ENCODE measurements around the gene BEND2.

The BEND2 gene

DNA sequence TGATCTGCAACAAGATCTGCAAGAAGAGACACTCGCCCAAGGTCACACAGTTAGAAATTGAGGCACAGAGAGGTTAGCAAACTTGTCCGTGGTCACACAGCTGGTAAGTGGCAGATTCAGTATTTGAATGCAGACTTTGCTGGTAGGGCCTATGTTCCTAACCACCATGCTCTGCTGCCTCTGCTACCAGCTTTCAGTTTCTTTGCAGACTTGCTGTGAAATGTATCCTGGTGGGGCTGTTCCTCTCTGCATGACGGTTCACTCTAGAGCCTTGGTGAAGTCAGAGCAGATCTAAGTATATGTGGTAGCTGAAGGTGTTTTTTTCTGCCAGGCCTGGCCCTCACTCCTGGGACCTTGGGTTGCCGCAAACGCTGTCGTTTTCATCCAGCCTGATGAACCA lies 87.1 kb downstream of the BEND2 start:
- DNase-seq = no peak

DNA sequence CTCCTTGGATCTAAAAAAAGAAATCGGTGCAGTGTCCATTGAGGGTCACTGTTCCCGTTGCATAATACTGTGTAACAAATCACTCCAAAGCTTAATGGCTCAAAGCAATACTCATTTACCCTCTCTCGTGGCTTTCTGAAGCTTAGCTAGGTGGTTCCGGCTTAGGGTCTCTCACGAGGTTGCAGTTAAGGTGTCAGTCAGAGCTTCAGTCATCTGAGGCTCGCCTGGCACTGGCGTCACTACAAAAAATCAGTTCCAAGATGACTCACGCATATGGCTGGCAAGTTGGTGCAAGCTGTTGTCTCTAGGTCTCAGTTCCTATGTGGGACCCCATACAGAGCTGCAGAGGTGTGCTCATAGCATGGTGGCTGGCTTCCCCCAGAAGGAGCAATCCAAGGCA lies 91.0 kb downstream of the BEND2 start:
- DNase-seq = no peak

DNA sequence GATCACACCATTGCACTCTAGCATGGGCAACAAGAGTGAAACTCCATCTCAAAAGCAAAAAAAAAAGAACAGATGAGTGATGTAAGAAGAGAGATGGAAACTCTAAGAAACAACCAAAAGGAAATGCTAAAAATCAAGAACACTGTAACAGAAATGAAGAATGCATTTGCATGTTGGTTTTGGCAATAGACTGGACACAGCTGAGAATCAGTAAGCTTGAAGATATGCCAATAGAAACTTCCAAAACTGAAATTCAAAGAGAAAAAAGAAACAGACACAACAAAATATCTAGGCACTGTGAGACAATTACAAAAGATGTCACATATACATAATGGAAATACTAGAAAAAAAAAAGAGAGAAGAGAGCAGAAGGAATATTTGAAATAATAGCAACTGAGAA lies 93.7 kb downstream of the BEND2 start:
- DNase-seq = no peak

DNA sequence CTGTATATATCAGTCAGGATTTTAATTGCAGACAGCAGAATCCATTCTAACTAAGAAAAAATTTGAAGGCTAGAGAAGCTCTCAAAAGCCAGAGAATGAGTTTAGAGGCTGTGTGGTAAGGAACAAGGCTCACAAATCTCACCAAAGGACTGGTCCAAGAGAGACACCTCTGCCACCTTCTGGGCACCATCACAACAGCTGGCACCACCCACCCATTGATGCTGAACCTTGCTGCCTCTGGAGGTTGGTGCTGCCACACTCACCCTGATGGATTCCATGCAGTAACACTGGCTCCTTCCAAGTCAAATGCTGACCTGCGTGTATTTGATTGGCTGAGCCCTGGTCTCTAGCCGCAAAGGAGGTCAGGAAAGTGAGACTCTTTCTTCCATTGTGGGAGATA lies 100.8 kb downstream of the BEND2 start:
- peak; percentile 0 for DNase-seq

All from activated CD4-positive, alpha-beta T cell treated with anti-CD3 and anti-CD28 coated beads, Interleukin-2, amount 50 U/mL, for 1 hour (primary cell).